Cardiac fibroblast (primary cell): ENCODE measurements around the gene C14orf132.

ENCODE experiments used
- DNase-seq, 2 donors: peaks; one replicate each; pipeline versions ENCODE4 v3.0.0 to v3.0.0-alpha.2; 2010; ENCODE audit warnings: low read depth in 2 of 2
- H3K4me3 ChIP-seq, 2 donors: replicated peaks in 1 of 2; 1 replicate in 1 of 2; 2 replicates in 1 of 2; pipeline ENCODE4 v1.5.1; 2011; ENCODE audit warnings: low read depth in 2 of 2, low read length in 2 of 2, mild to moderate bottlenecking in 2 of 2, moderate library complexity in 1 of 2
- TF ChIP-seq, protein P1 (sequence below): IDR thresholded peaks from one replicate; pipeline ENCODE4 v1.5.1; 2011; ENCODE audit warnings: low read depth, mild to moderate bottlenecking, low read length, inconsistent platforms

C14orf132 gene

DNA sequence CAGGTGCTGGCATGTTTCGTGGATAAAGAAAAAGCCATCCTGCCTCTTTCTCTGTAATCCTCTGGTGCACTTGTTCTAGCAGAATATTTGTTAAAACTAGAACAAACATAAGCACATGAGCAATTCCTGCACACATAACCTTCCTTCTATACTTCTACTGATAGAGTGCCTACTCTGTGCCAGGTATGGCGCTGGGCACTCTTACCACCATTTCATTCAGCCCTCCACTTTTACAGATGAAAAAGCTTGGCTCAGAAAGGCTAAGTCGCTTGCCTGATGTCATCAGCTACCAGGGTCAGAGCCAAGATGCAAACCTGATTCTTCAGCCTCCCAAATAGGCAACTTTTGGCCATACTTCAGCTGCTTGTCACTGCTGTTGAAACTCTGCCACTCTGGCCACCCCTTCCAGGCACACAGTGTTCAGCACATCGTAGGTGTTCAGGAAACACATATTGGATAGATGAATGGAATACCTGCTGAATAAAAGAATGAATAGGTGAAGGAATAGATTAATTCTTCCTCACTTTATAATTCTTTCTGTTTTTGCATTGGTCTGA is 10.0 kb upstream of the C14orf132 start:
- no peak for DNase-seq
- H3K4me3 ChIP-seq: no peak overlapping the region
- TF ChIP-seq, protein P1, sequence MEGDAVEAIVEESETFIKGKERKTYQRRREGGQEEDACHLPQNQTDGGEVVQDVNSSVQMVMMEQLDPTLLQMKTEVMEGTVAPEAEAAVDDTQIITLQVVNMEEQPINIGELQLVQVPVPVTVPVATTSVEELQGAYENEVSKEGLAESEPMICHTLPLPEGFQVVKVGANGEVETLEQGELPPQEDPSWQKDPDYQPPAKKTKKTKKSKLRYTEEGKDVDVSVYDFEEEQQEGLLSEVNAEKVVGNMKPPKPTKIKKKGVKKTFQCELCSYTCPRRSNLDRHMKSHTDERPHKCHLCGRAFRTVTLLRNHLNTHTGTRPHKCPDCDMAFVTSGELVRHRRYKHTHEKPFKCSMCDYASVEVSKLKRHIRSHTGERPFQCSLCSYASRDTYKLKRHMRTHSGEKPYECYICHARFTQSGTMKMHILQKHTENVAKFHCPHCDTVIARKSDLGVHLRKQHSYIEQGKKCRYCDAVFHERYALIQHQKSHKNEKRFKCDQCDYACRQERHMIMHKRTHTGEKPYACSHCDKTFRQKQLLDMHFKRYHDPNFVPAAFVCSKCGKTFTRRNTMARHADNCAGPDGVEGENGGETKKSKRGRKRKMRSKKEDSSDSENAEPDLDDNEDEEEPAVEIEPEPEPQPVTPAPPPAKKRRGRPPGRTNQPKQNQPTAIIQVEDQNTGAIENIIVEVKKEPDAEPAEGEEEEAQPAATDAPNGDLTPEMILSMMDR: no peak

DNA sequence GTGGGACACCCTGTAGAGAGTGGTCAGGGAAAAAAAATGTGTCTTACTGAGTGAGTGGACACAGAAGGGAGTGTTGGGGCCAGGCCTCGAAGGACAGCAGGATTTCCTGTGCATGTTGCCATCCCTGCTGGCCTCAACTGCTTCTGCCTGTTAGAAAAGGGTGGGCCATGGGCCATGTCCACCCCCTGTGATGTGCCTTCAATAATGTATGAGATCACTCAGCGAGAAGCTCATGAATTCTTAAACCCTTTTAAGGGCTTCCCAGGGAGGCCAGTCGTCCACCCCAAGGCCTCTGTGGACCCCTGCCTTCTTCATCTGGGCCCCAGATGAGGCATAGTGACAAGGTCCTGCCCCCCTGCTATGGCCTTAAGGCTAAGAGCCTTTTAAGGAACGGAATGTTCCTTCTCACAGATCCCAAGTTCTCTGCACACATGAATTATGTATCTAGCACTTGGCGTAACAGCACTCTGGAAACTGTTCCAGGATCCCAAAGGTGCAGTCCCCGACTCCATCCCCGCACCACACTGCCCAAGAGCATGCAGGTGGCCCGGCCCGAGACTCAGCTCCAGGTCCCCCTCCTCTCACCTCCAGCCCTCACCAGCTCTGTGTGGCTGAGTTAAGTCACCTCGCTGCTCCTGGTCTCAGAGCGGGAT is 8.9 kb upstream of the C14orf132 start:
- DNase-seq: no peak
- TF ChIP-seq, protein P1: no peak
- H3K4me3 ChIP-seq: no peak overlapping the region

DNA sequence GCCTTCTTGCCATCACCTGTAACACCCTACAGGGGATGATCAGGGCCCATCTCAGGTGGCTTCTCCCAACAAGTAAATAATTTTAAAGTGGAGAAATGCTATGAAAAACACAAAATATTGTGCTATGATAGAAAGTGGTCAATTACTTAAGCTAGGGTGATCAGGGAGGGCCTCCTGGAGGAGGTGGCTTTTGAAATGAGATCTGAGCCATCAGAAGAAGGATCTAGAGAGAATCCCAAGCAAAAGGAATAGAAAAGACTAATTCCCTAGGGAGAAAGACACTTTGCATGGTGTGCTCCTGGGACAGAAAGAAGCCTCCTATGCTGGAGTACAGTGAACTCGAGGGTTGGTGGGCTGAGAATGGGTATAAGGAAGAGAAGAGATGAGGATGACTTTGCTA is 7.5 kb upstream of the C14orf132 start:
- no peak for DNase-seq
- TF ChIP-seq, protein P1: no peak
- H3K4me3 ChIP-seq: no peak overlapping the region

DNA sequence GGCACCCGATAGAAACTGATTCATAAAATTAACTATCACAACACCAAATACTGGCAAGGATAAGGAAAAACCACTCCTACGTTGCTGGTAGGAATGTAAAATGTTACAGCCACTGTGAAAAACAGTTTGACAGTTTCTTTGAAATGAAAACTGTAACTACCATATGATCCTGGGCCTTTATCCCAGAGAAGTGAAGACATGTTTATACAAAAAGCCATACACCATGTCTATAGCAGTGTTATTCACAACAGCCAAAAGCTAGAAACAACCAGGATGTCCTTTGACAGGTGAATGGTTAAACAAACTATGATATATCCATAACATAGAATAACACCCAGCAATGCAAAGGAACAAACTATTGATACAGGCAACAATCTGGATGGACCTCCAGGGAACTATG is 3.7 kb upstream of the C14orf132 start:
- no peak for DNase-seq
- H3K4me3 ChIP-seq: no peak overlapping the region
- TF ChIP-seq, protein P1: no peak

DNA sequence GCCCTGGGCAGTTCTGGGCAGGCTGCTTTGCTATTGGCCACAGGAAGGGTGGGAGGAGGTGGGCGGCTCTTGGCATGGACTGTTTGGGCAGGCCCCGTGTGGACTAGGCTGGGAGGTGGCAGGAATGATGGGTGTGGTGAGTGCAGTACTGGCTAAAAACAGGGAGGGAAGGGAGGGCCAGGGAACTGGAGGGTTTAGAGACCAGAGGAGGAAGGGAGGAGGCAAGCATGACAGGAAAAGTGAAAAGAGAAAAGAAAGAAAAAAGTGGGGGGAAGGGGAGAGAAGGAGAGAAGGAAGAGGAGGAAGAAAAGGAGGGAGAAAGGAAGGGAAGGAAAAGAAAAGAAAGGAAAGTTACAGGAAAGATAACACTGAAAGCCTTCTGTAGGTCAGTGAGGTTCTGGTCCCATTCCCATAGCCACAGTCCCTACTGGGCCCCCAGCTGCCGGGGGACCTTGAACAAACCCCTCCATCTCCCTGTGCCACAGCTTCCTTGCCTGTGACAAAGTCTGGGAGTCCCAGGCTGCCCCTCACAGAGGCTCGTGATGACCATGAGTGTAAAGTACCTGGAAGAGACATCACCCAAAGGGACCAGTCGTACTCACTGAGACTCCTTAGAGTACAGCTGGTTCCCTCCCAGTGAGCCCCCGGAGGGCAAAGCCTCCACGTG is 1.1 kb upstream of the C14orf132 start:
- TF ChIP-seq, protein P1: no peak
- H3K4me3 ChIP-seq: no peak overlapping the region
- peak; percentile 43 to 78 for DNase-seq

DNA sequence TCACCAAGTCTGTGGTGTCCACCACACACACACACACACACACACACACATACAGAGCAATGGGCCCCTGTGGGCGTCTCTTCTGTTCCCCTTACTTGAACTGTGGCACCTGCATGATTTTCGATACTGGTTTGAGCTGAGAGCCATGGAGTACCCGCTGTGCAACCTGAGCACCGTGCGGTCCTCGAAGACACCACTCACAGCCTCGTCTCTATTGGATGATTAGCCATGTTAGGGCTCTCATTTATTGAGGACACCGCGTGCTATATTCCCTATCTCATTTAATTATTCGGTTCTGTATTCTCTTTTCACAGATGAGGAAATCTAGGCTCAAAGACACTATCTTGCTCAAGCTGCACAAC is 623 bp upstream of the C14orf132 start:
- peak overlapping the region; percentile 73 to 89 for H3K4me3 ChIP-seq
- TF ChIP-seq, protein P1: no peak

More for the DNA sequence above, 623 bp upstream of the C14orf132 start:
- DNase-seq: no peak
